UCSD-AML1 (cell line): ENCODE results near the gene VIPR2.

Experiments used
- DNase-seq: peaks from one replicate; lab custom pipeline; 2025; ENCODE audit not compliant: unreplicated experiment; lab: John Stamatoyannopoulos, UW

VIPR2 gene

GRCh38 chr7:159068893-159069448 lies 75.7 kb downstream of the VIPR2 start:
- no peak for DNase-seq

GRCh38 chr7:159068488-159068811 lies 76.2 kb downstream of the VIPR2 start:
- no peak for DNase-seq

- no peak for DNase-seq
These were observed 76.8 kb downstream of the VIPR2 start for GRCh38 chr7:159067576-159068487.

- no peak for DNase-seq
These were observed 77.7 kb downstream of the VIPR2 start for GRCh38 chr7:159066816-159067575.

GRCh38 chr7:159065852-159066480 lies 78.7 kb downstream of the VIPR2 start:
- DNase-seq: no peak

GRCh38 chr7:159064816-159065510 lies 79.7 kb downstream of the VIPR2 start:
- DNase-seq: no peak

GRCh38 chr7:159064121-159064815 lies 80.4 kb downstream of the VIPR2 start:
- no peak for DNase-seq

GRCh38 chr7:159063046-159063840 lies 81.4 kb downstream of the VIPR2 start:
- no peak for DNase-seq

GRCh38 chr7:159062569-159062968 lies 82.1 kb downstream of the VIPR2 start:
- no peak for DNase-seq

GRCh38 chr7:159061674-159062212 lies 82.9 kb downstream of the VIPR2 start:
- no peak for DNase-seq

GRCh38 chr7:159061209-159061608 lies 83.5 kb downstream of the VIPR2 start:
- no peak for DNase-seq

GRCh38 chr7:159060440-159060839 lies 84.2 kb downstream of the VIPR2 start:
- DNase-seq: no peak

GRCh38 chr7:159059629-159060028 lies 85.0 kb downstream of the VIPR2 start:
- no peak for DNase-seq

GRCh38 chr7:159057647-159058046 lies 87.0 kb downstream of the VIPR2 start:
- DNase-seq: no peak

GRCh38 chr7:159056737-159057136 lies 87.9 kb downstream of the VIPR2 start:
- no peak for DNase-seq

- DNase-seq: no peak
These were observed 92.8 kb downstream of the VIPR2 start for GRCh38 chr7:159051916-159052315.

- no peak for DNase-seq
These were observed 94.0 kb downstream of the VIPR2 start for GRCh38 chr7:159050704-159051103.

- no peak for DNase-seq
These were observed 95.2 kb downstream of the VIPR2 start for GRCh38 chr7:159049266-159050025.
